ENCODE results near the gene RUNDC1.

The RUNDC1 gene

GRCh38 chr17:43013296-43013695, 32.9 kb downstream of the RUNDC1 start:
- TF ChIP-seq EZH2phosphoT487 (IDR thresholded peaks at IDR 0.05; ENCODE audit: low read depth) (no peak), CTCF (IDR thresholded peaks at IDR 0.05; ENCODE audit: low read depth, low read length) (no peak)
- no peaks in the 10 kb centered on the region for H4K20me1 ChIP-seq (ENCODE audit: insufficient read depth, low read length)
- no peaks in the 10 kb centered on the region for H3K27me3 ChIP-seq (ENCODE audit: low read depth, low read length)
- no peak overlapping the region for H3K27ac ChIP-seq (ENCODE audit: low read length)
- H3K4me3 ChIP-seq (ENCODE audit: low read length): no peak overlapping the region
- no peak overlapping the region for H3K9ac ChIP-seq (ENCODE audit: low read length)
- no peaks in the 10 kb centered on the region for H3K79me2 ChIP-seq (ENCODE audit: low read length)
- H3K9me3 ChIP-seq (ENCODE audit: insufficient read depth, low read length): no peaks in the 10 kb centered on the region
- no peaks in the 10 kb centered on the region for H3K36me3 ChIP-seq (replicated peaks; ENCODE audit: low read depth, low read length)
- H2AFZ ChIP-seq (ENCODE audit: low read depth, low read length): no peak overlapping the region
- H3K4me1 ChIP-seq (ENCODE audit: low read length): no peaks in the 10 kb centered on the region
- H3K4me2 ChIP-seq (ENCODE audit: low read length): no peak overlapping the region

- H3K4me3 ChIP-seq (ENCODE audit: low read length): no peak overlapping the region
- no peaks in the 10 kb centered on the region for H3K79me2 ChIP-seq (ENCODE audit: low read length)
- H4K20me1 ChIP-seq (ENCODE audit: insufficient read depth, low read length): no peaks in the 10 kb centered on the region
- no peak overlapping the region for H3K4me2 ChIP-seq (ENCODE audit: low read length)
- no peaks in the 10 kb centered on the region for H3K36me3 ChIP-seq (replicated peaks; ENCODE audit: low read depth, low read length)
- no peak for TF ChIP-seq CTCF (IDR thresholded peaks at IDR 0.05; ENCODE audit: low read depth, low read length)
- TF ChIP-seq EZH2phosphoT487 (IDR thresholded peaks at IDR 0.05; ENCODE audit: low read depth): no peak
- H3K4me1 ChIP-seq (ENCODE audit: low read length): no peaks in the 10 kb centered on the region
- no peaks in the 10 kb centered on the region for H3K9me3 ChIP-seq (ENCODE audit: insufficient read depth, low read length)
- H2AFZ ChIP-seq (ENCODE audit: low read depth, low read length): no peak overlapping the region
- no peaks in the 10 kb centered on the region for H3K27me3 ChIP-seq (ENCODE audit: low read depth, low read length)
- no peak overlapping the region for H3K27ac ChIP-seq (ENCODE audit: low read length)
- H3K9ac ChIP-seq (ENCODE audit: low read length): no peak overlapping the region
Measured at GRCh38 chr17:43014020-43014648, 33.8 kb downstream of the RUNDC1 start.

GRCh38 chr17:43014649-43015542, 34.5 kb downstream of the RUNDC1 start:
- TF ChIP-seq EZH2phosphoT487 (IDR thresholded peaks at IDR 0.05; ENCODE audit: low read depth): no peak
- no peak for TF ChIP-seq CTCF (IDR thresholded peaks at IDR 0.05; ENCODE audit: low read depth, low read length)
- no peaks in the 10 kb centered on the region for H3K79me2 ChIP-seq (ENCODE audit: low read length)
- no peaks in the 10 kb centered on the region for H4K20me1 ChIP-seq (ENCODE audit: insufficient read depth, low read length)
- H3K9me3 ChIP-seq (ENCODE audit: insufficient read depth, low read length): no peaks in the 10 kb centered on the region
- H3K27ac ChIP-seq (ENCODE audit: low read length): no peak overlapping the region
- no peak overlapping the region for H3K4me2 ChIP-seq (ENCODE audit: low read length)
- H3K27me3 ChIP-seq (ENCODE audit: low read depth, low read length): no peaks in the 10 kb centered on the region
- no peaks in the 10 kb centered on the region for H3K36me3 ChIP-seq (replicated peaks; ENCODE audit: low read depth, low read length)
- no peak overlapping the region for H3K4me3 ChIP-seq (ENCODE audit: low read length)
- no peaks in the 10 kb centered on the region for H3K4me1 ChIP-seq (ENCODE audit: low read length)
- H3K9ac ChIP-seq (ENCODE audit: low read length): no peak overlapping the region
- H2AFZ ChIP-seq (ENCODE audit: low read depth, low read length): no peak overlapping the region

GRCh38 chr17:43015579-43015978, 35.2 kb downstream of the RUNDC1 start:
- Histone ChIP-seq H3K79me2 (ENCODE audit: low read length) (no peaks in the 10 kb centered on the region), H4K20me1 (ENCODE audit: insufficient read depth, low read length) (no peaks in the 10 kb centered on the region), H3K27me3 (ENCODE audit: low read depth, low read length) (no peaks in the 10 kb centered on the region), H3K4me3 (ENCODE audit: low read length) (no peak overlapping the region), H3K9ac (ENCODE audit: low read length) (no peak overlapping the region), H3K36me3 (replicated peaks; ENCODE audit: low read depth, low read length) (no peaks in the 10 kb centered on the region), H3K4me1 (ENCODE audit: low read length) (no peaks in the 10 kb centered on the region), H2AFZ (ENCODE audit: low read depth, low read length) (no peak overlapping the region), H3K9me3 (ENCODE audit: insufficient read depth, low read length) (no peaks in the 10 kb centered on the region), H3K27ac (ENCODE audit: low read length) (no peak overlapping the region), H3K4me2 (ENCODE audit: low read length) (no peak overlapping the region)
- no peak for TF ChIP-seq CTCF (IDR thresholded peaks at IDR 0.05; ENCODE audit: low read depth, low read length)
- no peak for TF ChIP-seq EZH2phosphoT487 (IDR thresholded peaks at IDR 0.05; ENCODE audit: low read depth)

All from OCI-LY3 (cell line).